SU-DHL-6 (cell line): ENCODE data around the gene ECD.

Experiments used
- H2AFZ ChIP-seq: fragments of 200-600 bp; sonication (generic); 2 replicates; pipeline ENCODE4 v1.6.1; 2014; ENCODE audit warnings: low read depth, mild to moderate bottlenecking, moderate library complexity, mixed read lengths, antibody characterized with exemption, low read length; ENCODE audit not compliant: severe bottlenecking
- H3F3A ChIP-seq: fragments of 200-600 bp; shearing (Covaris generic); 2 replicates; pipeline ENCODE4 v1.6.0; 2016; ENCODE audit warnings: antibody characterized with exemption, mild to moderate bottlenecking; ENCODE audit not compliant: insufficient read depth
- H3K27ac ChIP-seq: fragments of 200-600 bp; sonication (generic); 2 replicates; pipeline ENCODE4 v1.5.1; 2016; ENCODE audit warnings: low read depth, mild to moderate bottlenecking, low read length, moderate library complexity, mixed read lengths
- H3K27me3 ChIP-seq: fragments of 200-600 bp; sonication (generic), shearing (Covaris generic); 2 replicates; pipeline ENCODE4 v1.6.0; 2014; ENCODE audit warnings: mild to moderate bottlenecking, low read length
- H3K36me3 ChIP-seq: fragments of 200-600 bp; sonication (generic); 2 replicates; pipeline ENCODE4 v1.6.1; 2014; ENCODE audit warnings: mild to moderate bottlenecking, low read length, mixed read lengths
- H3K4me2 ChIP-seq: fragments of 300-600, 200-600 bp; shearing (Covaris generic), sonication (generic); 2 replicates; pipeline ENCODE4 v1.6.0; 2014; ENCODE audit warnings: low read length, low read depth, mild to moderate bottlenecking; ENCODE audit not compliant: poor library complexity, severe bottlenecking
- H3K4me3 ChIP-seq: fragments of 200-600 bp; sonication (generic); 2 replicates; pipeline ENCODE4 v1.5.1; 2014; ENCODE audit warnings: antibody characterized with exemption, low read length, mild to moderate bottlenecking, mixed read lengths; ENCODE audit not compliant: insufficient read depth, poor library complexity, severe bottlenecking
- H3K79me2 ChIP-seq: fragments of 200-600 bp; sonication (generic); 2 replicates; pipeline ENCODE4 v1.6.1; 2014; ENCODE audit warnings: mild to moderate bottlenecking, low read length, moderate library complexity; ENCODE audit not compliant: insufficient read depth
- H3K9ac ChIP-seq: fragments of 200-600 bp; sonication (generic); 2 replicates; pipeline ENCODE4 v1.7.0; 2014; ENCODE audit warnings: mild to moderate bottlenecking, low read length
- H3K9me2 ChIP-seq: fragments of 200-600 bp; sonication (generic); replicated peaks from 2 replicates; pipeline ENCODE4 v1.6.1; 2014; ENCODE audit warnings: low read length; ENCODE audit not compliant: insufficient read depth
- H3K9me3 ChIP-seq: fragments of 200-600 bp; sonication (generic); 2 replicates; pipeline ENCODE4 v1.6.1; 2014; ENCODE audit warnings: low read length, mixed read lengths; ENCODE audit not compliant: insufficient read depth
- H4K20me1 ChIP-seq: fragments of 200-600 bp; sonication (generic); 2 replicates; pipeline ENCODE4 v1.6.1; 2014; ENCODE audit warnings: low read depth, mild to moderate bottlenecking, antibody characterized with exemption, low read length, moderate library complexity, mixed read lengths
- EZH2phosphoT487 ChIP-seq: fragments of 200-600 bp; sonication (generic), shearing (Covaris generic); conservative IDR thresholded peaks from 2 replicates; pipeline ENCODE4 v1.6.1; 2018; ENCODE audit warnings: mild to moderate bottlenecking, antibody characterized with exemption, low read length, moderate library complexity, mixed read lengths
- TF ChIP-seq, protein P1 (sequence below): fragments of 200-600 bp; sonication (generic); IDR thresholded peaks from one replicate; pipeline ENCODE4 v1.5.1; 2017; ENCODE audit warnings: antibody characterized with exemption, mild to moderate bottlenecking, low read length, moderate library complexity; ENCODE audit not compliant: insufficient read depth, poor library complexity, severe bottlenecking

ECD gene

GRCh38 chr10:73174148-73174925, 6.5 kb upstream of the ECD start:
- Histone ChIP-seq H3K4me2 (no peak overlapping the region), H3K9me3 (no peaks in the 10 kb centered on the region)

GRCh38 chr10:73172867-73173266, 5.1 kb upstream of the ECD start:
- Histone ChIP-seq H3K27me3 (no peaks in the 10 kb centered on the region), H3F3A (no peaks in the 10 kb centered on the region), H3K9me2 (no peaks in the 10 kb centered on the region), H3K79me2 (peaks cover 9% of the 10 kb centered on the region), H3K9me3 (no peaks in the 10 kb centered on the region), H3K36me3 (no peaks in the 10 kb centered on the region), H3K4me2 (no peak overlapping the region), H3K9ac (no peak overlapping the region), H3K27ac (no peak overlapping the region), H2AFZ (no peak overlapping the region), H4K20me1 (no peaks in the 10 kb centered on the region), H3K4me3 (no peak overlapping the region)
- TF ChIP-seq, protein P1, sequence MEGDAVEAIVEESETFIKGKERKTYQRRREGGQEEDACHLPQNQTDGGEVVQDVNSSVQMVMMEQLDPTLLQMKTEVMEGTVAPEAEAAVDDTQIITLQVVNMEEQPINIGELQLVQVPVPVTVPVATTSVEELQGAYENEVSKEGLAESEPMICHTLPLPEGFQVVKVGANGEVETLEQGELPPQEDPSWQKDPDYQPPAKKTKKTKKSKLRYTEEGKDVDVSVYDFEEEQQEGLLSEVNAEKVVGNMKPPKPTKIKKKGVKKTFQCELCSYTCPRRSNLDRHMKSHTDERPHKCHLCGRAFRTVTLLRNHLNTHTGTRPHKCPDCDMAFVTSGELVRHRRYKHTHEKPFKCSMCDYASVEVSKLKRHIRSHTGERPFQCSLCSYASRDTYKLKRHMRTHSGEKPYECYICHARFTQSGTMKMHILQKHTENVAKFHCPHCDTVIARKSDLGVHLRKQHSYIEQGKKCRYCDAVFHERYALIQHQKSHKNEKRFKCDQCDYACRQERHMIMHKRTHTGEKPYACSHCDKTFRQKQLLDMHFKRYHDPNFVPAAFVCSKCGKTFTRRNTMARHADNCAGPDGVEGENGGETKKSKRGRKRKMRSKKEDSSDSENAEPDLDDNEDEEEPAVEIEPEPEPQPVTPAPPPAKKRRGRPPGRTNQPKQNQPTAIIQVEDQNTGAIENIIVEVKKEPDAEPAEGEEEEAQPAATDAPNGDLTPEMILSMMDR, result no peak
- TF ChIP-seq EZH2phosphoT487, result no peak

More at GRCh38 chr10:73174148-73174925, 6.5 kb upstream of the ECD start:
- Histone ChIP-seq H3K36me3 (no peaks in the 10 kb centered on the region), H3K27me3 (no peaks in the 10 kb centered on the region), H3F3A (no peaks in the 10 kb centered on the region), H3K9ac (no peak overlapping the region), H3K4me3 (no peak overlapping the region), H2AFZ (no peak overlapping the region), H3K27ac (no peak overlapping the region), H3K9me2 (no peaks in the 10 kb centered on the region), H4K20me1 (no peaks in the 10 kb centered on the region), H3K79me2 (no peaks in the 10 kb centered on the region; the same call in 1 of the 2 replicates)
- TF ChIP-seq EZH2phosphoT487, result no peak
- TF ChIP-seq, protein P1, result no peak

DNA sequence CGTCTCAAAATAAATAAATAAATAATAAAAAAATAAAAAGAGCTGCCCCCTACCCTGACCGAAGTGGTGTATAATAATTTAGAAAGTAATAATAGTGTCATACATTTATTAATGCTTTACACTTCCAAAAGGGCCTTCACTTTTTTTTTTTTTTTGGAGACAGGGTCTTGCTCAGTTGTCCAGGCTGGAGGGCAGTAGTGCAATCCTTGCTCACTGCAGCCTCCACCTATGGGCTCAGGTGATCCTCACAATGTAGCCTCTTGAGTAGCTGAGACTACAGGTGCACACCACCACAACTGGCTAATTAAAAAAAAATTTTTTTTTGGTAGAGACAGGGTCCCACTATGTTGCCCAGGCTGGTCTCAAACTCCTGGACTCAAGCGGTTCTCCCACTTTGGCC, 1.5 kb upstream of the ECD start:
- Histone ChIP-seq H4K20me1 (no peaks in the 10 kb centered on the region), H3K9me2 (no peaks in the 10 kb centered on the region), H3K9me3 (no peaks in the 10 kb centered on the region), H3K27me3 (no peaks in the 10 kb centered on the region), H3K79me2 (peaks cover 41% of the 10 kb centered on the region), H3K36me3 (0 out of 2 replicates have a peak, but pooled peaks cover 4% of the 10 kb centered on the region), H3K4me2 (peak overlapping the region; percentile 5), H3K9ac (no peak overlapping the region), H2AFZ (no peak overlapping the region), H3K4me3 (no peak overlapping the region), H3F3A (no peaks in the 10 kb centered on the region), H3K27ac (no peak overlapping the region)
- no peak for TF ChIP-seq EZH2phosphoT487
- TF ChIP-seq, protein P1, result no peak
